WI38 (cell line): Measurements from ENCODE around the gene PCDHA1.

Experiments used
- H3K4me3 ChIP-seq: 2 replicates; pipeline ENCODE4 v1.5.1; 2011; ENCODE audit warnings: low read depth, mild to moderate bottlenecking, control low read depth, low read length
- CTCF ChIP-seq: IDR thresholded peaks from 2 replicates; pipeline ENCODE4 v1.5.1; 2012; ENCODE audit warnings: low read depth, mild to moderate bottlenecking, control low read depth, low read length

Gene PCDHA1

GRCh38 chr5:141003031-141003430, 217.1 kb downstream of the PCDHA1 start:
- TF ChIP-seq CTCF, result no peak
- H3K4me3 ChIP-seq, result no peak overlapping the region

GRCh38 chr5:141003791-141004611, 218.1 kb downstream of the PCDHA1 start:
- no peak for TF ChIP-seq CTCF
- H3K4me3 ChIP-seq, result no peak overlapping the region

GRCh38 chr5:141007791-141008190, 221.9 kb downstream of the PCDHA1 start:
- H3K4me3 ChIP-seq, result no peak overlapping the region
- no peak for TF ChIP-seq CTCF

- TF ChIP-seq CTCF, result no peak
- no peak overlapping the region for H3K4me3 ChIP-seq
Observed at GRCh38 chr5:141010047-141010793, 224.3 kb downstream of the PCDHA1 start.

DNA sequence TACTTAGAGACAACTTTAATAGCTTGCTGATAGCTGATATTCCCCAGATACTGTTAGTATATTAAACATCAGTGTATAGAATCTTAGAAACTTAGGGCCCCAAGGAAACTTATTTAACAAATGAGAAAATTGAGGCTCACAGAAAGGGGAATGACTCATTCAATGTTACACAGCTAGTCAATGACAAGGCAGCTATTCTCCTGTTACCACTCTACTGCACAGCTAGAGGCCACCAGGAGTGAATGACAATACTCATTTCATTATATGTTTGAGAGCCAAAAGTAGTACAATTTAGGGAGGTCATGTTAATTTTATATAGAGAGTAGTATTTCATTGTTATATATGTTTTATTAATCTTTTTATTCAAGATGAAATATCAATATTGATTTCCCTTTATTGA, 232.0 kb downstream of the PCDHA1 start:
- H3K4me3 ChIP-seq, result no peak overlapping the region
- no peak for TF ChIP-seq CTCF

DNA sequence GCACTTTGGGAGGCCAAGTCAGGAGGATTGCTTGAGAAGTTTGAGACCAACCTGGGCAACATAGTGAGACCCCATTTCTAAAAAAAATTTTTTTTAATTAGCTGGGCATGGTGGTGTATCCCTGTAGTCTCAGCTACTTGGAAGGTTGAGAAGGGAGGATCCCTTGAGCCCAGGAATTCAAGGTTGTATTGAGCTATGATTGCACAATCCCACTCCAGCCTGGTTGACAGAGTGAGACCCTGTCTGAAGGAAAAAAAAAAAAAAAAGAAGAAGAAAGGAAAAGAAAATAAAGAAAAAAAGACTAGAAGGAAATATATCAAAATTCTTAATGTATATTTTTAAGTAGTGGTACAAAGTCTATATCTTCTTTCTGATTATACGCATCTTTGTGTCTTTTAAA, 236.4 kb downstream of the PCDHA1 start:
- no peak for TF ChIP-seq CTCF
- H3K4me3 ChIP-seq, result no peak overlapping the region

- no peak overlapping the region for H3K4me3 ChIP-seq
- no peak for TF ChIP-seq CTCF
Observed at GRCh38 chr5:141031006-141031405, 245.1 kb downstream of the PCDHA1 start.
